ENCODE results near the gene ZPR1. TPM values are rescaled to one million over a fixed set of nuclear protein-coding genes. Genes with fewer than 3 reads are reported as not detected.

The ZPR1 gene
- total RNA-seq, 1 experiment from 2014 or later = 139 TPM

DNA sequence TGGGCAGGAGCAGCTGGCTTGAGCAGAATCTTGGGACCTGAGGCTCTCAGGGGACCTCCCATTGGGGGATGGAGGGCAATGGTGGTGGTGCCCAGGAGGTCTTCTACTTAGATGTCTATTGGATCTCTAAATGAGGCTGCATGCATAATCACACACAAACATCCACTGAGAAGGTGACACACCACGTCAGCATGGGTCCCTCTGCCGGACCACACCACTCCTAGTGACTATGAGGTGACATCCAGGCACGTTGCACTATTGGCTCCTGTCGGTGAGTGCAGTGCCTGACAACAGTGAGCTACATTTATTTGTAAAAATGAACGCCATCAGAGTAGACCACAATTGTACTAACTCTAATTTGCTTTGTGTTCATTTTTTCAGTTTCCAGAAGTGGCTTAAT, 37.6 kb upstream of the ZPR1 start:
- H3K4me3 ChIP-seq (ENCODE audit: low read depth in 2 of 2, low read length in 2 of 2) = no peak overlapping the region
- no TSS peak for BruUV-seq (replicated peaks)
- intact Hi-C loops (cut with micrococcal nuclease; ENCODE audit: unreplicated experiment) = no loop called here
- H3K27ac ChIP-seq (ENCODE audit: low read length) = no peak overlapping the region
- POLR2A ChIA-PET = no interaction called here
- no peak for ATAC-seq
- no peaks in the 10 kb centered on the region for H3K9me3 ChIP-seq (ENCODE audit: control insufficient read depth, insufficient read depth, low read depth, low read length)
- no peak for DNase-seq (ENCODE audit: low read depth, low spot score)
- CTCF ChIA-PET = no interaction called here
- H3K4me1 ChIP-seq (ENCODE audit: control insufficient read depth, insufficient read depth, low read length) = no peaks in the 10 kb centered on the region
- H3K27me3 ChIP-seq (ENCODE audit: control insufficient read depth, insufficient read depth, low read length) = no peaks in the 10 kb centered on the region
- no peak for TF ChIP-seq POLR2AphosphoS5 (IDR thresholded peaks at IDR 0.05; ENCODE audit: low read depth, low read length)
- no peak for TF ChIP-seq TCF7L2 (IDR thresholded peaks at IDR 0.05; ENCODE audit: low read depth, low read length)
- TF ChIP-seq SIN3A (IDR thresholded peaks at IDR 0.05; ENCODE audit: borderline replicate concordance, insufficient read depth, low read depth, low read length) = no peak
- TF ChIP-seq, protein P1, sequence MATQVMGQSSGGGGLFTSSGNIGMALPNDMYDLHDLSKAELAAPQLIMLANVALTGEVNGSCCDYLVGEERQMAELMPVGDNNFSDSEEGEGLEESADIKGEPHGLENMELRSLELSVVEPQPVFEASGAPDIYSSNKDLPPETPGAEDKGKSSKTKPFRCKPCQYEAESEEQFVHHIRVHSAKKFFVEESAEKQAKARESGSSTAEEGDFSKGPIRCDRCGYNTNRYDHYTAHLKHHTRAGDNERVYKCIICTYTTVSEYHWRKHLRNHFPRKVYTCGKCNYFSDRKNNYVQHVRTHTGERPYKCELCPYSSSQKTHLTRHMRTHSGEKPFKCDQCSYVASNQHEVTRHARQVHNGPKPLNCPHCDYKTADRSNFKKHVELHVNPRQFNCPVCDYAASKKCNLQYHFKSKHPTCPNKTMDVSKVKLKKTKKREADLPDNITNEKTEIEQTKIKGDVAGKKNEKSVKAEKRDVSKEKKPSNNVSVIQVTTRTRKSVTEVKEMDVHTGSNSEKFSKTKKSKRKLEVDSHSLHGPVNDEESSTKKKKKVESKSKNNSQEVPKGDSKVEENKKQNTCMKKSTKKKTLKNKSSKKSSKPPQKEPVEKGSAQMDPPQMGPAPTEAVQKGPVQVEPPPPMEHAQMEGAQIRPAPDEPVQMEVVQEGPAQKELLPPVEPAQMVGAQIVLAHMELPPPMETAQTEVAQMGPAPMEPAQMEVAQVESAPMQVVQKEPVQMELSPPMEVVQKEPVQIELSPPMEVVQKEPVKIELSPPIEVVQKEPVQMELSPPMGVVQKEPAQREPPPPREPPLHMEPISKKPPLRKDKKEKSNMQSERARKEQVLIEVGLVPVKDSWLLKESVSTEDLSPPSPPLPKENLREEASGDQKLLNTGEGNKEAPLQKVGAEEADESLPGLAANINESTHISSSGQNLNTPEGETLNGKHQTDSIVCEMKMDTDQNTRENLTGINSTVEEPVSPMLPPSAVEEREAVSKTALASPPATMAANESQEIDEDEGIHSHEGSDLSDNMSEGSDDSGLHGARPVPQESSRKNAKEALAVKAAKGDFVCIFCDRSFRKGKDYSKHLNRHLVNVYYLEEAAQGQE (IDR thresholded peaks at IDR 0.05; ENCODE audit: insufficient read depth in 1 of 2, low read depth in 2 of 2, low read length in 1 of 2) = no peak
- in situ Hi-C loops (cut with HindIII; ENCODE audit: low pct_unique_long_range_greater_than_20kb, low sequenced_read_pairs) = no loop called here
- no peaks in the 10 kb centered on the region for H3K36me3 ChIP-seq (ENCODE audit: control insufficient read depth, insufficient read depth, low read length)

DNA sequence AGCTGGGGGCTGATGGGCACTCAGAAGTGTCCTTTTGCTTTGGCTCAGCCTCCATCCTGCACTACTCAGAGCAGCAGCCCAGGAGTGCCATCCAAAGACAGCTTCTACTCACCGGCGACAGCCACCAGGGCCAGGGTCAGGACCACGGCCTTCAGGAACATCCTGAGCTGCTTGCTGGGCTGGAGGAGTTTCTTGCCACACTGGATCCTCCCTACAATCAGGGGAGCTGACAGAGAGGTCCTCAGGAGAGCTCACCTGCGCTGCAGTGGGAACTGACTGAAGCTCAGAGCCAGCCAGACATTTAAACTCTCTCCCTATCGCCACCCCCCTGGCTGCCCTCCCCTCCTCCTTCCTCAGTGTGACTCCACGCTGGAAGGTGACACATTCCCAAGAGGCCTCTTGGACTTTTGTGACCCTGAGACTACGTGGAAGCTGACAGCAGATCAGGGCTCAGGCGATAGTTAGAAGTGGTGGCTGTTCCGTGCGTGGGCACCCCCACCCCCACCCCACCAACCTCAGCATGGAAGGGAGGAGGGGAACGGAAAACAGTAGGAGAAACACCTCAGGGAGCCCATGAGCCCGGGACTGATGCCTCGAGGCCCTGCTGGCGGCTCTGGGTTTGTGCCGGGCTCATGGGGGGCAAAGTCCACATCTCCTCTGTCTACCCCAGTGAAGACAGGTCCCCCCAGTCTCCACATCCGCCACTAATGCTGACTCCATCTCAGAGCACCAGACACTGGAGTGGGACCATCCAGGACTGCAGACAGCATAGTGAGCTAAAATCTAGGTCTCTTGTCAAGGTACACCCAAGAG, 35.4 kb upstream of the ZPR1 start, which contains the start of gene APOA4:
Gene APOA4 (minus strand): TSS at position 274 of the 813 bp plus-strand sequence. CDS start 113 bp downstream, at position 161.
- H3K4me3 ChIP-seq (ENCODE audit: low read depth in 2 of 2, low read length in 2 of 2) = no peak within 1 kb of the TSS
- intact Hi-C loops (cut with micrococcal nuclease; ENCODE audit: unreplicated experiment) (no loop called here), in situ Hi-C loops (cut with HindIII; ENCODE audit: low pct_unique_long_range_greater_than_20kb, low sequenced_read_pairs) (no loop called here)
- TF ChIP-seq POLR2AphosphoS5 (IDR thresholded peaks at IDR 0.05; ENCODE audit: low read depth, low read length) (no peak), TCF7L2 (IDR thresholded peaks at IDR 0.05; ENCODE audit: low read depth, low read length) (no peak), SIN3A (IDR thresholded peaks at IDR 0.05; ENCODE audit: borderline replicate concordance, insufficient read depth, low read depth, low read length) (no peak)
- TF ChIP-seq, protein P2, sequence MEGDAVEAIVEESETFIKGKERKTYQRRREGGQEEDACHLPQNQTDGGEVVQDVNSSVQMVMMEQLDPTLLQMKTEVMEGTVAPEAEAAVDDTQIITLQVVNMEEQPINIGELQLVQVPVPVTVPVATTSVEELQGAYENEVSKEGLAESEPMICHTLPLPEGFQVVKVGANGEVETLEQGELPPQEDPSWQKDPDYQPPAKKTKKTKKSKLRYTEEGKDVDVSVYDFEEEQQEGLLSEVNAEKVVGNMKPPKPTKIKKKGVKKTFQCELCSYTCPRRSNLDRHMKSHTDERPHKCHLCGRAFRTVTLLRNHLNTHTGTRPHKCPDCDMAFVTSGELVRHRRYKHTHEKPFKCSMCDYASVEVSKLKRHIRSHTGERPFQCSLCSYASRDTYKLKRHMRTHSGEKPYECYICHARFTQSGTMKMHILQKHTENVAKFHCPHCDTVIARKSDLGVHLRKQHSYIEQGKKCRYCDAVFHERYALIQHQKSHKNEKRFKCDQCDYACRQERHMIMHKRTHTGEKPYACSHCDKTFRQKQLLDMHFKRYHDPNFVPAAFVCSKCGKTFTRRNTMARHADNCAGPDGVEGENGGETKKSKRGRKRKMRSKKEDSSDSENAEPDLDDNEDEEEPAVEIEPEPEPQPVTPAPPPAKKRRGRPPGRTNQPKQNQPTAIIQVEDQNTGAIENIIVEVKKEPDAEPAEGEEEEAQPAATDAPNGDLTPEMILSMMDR (IDR thresholded peaks at IDR 0.05) = no peak
- TF ChIP-seq, protein P1 (IDR thresholded peaks at IDR 0.05; ENCODE audit: insufficient read depth in 1 of 2, low read depth in 2 of 2, low read length in 1 of 2) = no peak
- no peaks in the 10 kb centered on the region for H3K27me3 ChIP-seq (ENCODE audit: control insufficient read depth, insufficient read depth, low read length)
- POLR2A ChIA-PET = interaction anchor here (0.5 to 0.9 kb wide), 3 partner anchors 12 to 295 kb away, joined by 3 to 6 read pairs (median 4); no protein-coding TSS in a partner anchor
- DNase-seq (ENCODE audit: low read depth, low spot score) (no peak), ATAC-seq (no peak)
- no TSS peak for BruUV-seq (replicated peaks)
- no peaks in the 10 kb centered on the region for H3K9me3 ChIP-seq (ENCODE audit: control insufficient read depth, insufficient read depth, low read depth, low read length)
- no peaks in the 10 kb centered on the region for H3K36me3 ChIP-seq (ENCODE audit: control insufficient read depth, insufficient read depth, low read length)
- no peak within 1 kb of the TSS for H3K27ac ChIP-seq (ENCODE audit: low read length)
- CTCF ChIA-PET = interaction anchor here (1.9 kb wide), 1 partner anchor 13 kb away, joined by 5 read pairs; no protein-coding TSS in a partner anchor
- H3K4me1 ChIP-seq (ENCODE audit: control insufficient read depth, insufficient read depth, low read length) = no peaks in the 10 kb centered on the region

Data from Panc1 (cell line).